Stimulated activated CD4-positive, alpha-beta T cell treated with anti-CD3 and anti-CD28 coated beads, Interleukin-4, amount 100 ng/mL, for 48 hours (primary cell): Measurements from ENCODE around the gene SLC22A15.

Experiments used
- DNase-seq, 2 donors: peaks; one replicate each; pipeline ENCODE4 v3.0.0-alpha.2; 2020; ENCODE audit warnings: low read depth in 2 of 2

SLC22A15 gene

GRCh38 chr1:116099919-116100318 lies 123.6 kb downstream of the SLC22A15 start:
- no peak for DNase-seq

- DNase-seq = no peak
Measured at GRCh38 chr1:116104667-116105066, 128.4 kb downstream of the SLC22A15 start.

- no peak for DNase-seq
Measured at GRCh38 chr1:116105996-116106395, 129.7 kb downstream of the SLC22A15 start.

- DNase-seq = no peak
Measured at GRCh38 chr1:116106646-116107045, 130.3 kb downstream of the SLC22A15 start.

GRCh38 chr1:116107371-116107770 lies 131.1 kb downstream of the SLC22A15 start:
- DNase-seq = no peak

GRCh38 chr1:116110567-116111523 lies 134.5 kb downstream of the SLC22A15 start, which contains the start of gene MAB21L3:
TSS of gene MAB21L3 (plus strand) at chr1:116111399. CDS start at chr1:116112616, 1,217 bp downstream.
- DNase-seq = no peak

GRCh38 chr1:116111524-116112021 lies 135.3 kb downstream of the SLC22A15 start:
- no peak for DNase-seq

- DNase-seq = no peak
Measured at GRCh38 chr1:116112388-116113140, 136.3 kb downstream of the SLC22A15 start.

GRCh38 chr1:116113615-116114014 lies 137.3 kb downstream of the SLC22A15 start:
- DNase-seq = no peak

GRCh38 chr1:116115476-116116439 lies 139.4 kb downstream of the SLC22A15 start:
- no peak for DNase-seq

GRCh38 chr1:116118471-116118870 lies 142.2 kb downstream of the SLC22A15 start:
- no peak for DNase-seq
